Skeletal muscle tissue (tissue), 4 donors: ENCODE results near the gene BNC1. TPM values are rescaled to one million over a fixed set of nuclear protein-coding genes. Genes with fewer than 3 reads are reported as not detected.

ENCODE experiments used
- H3K27ac ChIP-seq: one replicate; pipeline ENCODE4 v1.7.0; 2013; ENCODE audit warnings: mild to moderate bottlenecking, low read depth, low read length, inconsistent platforms
- H3K27me3 ChIP-seq, 3 donors: one replicate each; pipeline ENCODE4 v1.7.0; 2013; ENCODE audit warnings: low read length in 3 of 3; ENCODE audit not compliant: control insufficient read depth in 3 of 3, insufficient read depth in 3 of 3
- H3K36me3 ChIP-seq, 3 donors: one replicate each; pipeline ENCODE4 v1.7.0; 2013; ENCODE audit warnings: low read length in 3 of 3; ENCODE audit not compliant: control insufficient read depth in 3 of 3, insufficient read depth in 3 of 3
- H3K4me1 ChIP-seq, 3 donors: one replicate each; pipeline ENCODE4 v1.7.0; 2013; ENCODE audit warnings: low read length in 3 of 3, mild to moderate bottlenecking in 3 of 3; ENCODE audit not compliant: control insufficient read depth in 3 of 3, insufficient read depth in 3 of 3
- H3K4me3 ChIP-seq, 3 donors: one replicate each; pipeline ENCODE4 v1.7.0; 2013; ENCODE audit warnings: low read length in 3 of 3
- H3K9ac ChIP-seq, 3 donors: one replicate each; pipeline ENCODE4 v1.7.0; 2013; ENCODE audit warnings: low read length in 3 of 3, mild to moderate bottlenecking in 3 of 3, moderate library complexity in 2 of 3, low read depth in 1 of 3
- H3K9me3 ChIP-seq, 3 donors: one replicate each; pipeline ENCODE4 v1.7.0; 2013; ENCODE audit warnings: low read length in 3 of 3; ENCODE audit not compliant: control insufficient read depth in 3 of 3
- total RNA-seq: library from RNA; depleted of rRNA; stranded (reverse); fragments of >200 nt; gene quantifications from one replicate; pipeline ENCODE4 v1.2.3, GENCODE V29; 2014
- donor health status: Osteomylitis.

BNC1 gene
- total RNA-seq, 1 donor from 2014 or later = 1.6 TPM

DNA sequence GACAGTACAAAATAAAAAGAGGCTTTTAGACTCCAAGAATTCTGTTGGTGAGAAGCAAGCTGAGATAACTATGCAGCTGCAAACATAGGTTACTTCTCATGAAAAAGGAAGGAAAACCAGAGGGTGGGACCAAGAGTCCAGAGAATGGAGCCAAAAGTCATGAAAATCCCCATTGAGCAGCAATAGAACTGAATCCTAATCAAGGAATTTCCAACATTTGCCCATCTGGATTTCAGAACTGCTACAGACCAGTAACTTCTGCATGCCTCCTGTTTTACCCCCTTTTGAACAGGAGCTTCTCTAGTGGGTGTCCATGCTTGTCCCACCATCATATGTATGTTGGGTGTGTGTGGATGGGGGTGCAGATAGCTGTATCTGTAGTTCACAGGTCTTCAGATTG, 33.6 kb upstream of the BNC1 start:
- Histone ChIP-seq H3K36me3 (no peaks in the 10 kb centered on the region), H3K9me3 (peaks cover 0 to 2% (median 0%) of the 10 kb centered on the region in 3 donors), H3K4me3 (no peak overlapping the region), H3K9ac (no peak overlapping the region), H3K27ac (no peak overlapping the region), H3K27me3 (no peaks in the 10 kb centered on the region), H3K4me1 (no peaks in the 10 kb centered on the region)

DNA sequence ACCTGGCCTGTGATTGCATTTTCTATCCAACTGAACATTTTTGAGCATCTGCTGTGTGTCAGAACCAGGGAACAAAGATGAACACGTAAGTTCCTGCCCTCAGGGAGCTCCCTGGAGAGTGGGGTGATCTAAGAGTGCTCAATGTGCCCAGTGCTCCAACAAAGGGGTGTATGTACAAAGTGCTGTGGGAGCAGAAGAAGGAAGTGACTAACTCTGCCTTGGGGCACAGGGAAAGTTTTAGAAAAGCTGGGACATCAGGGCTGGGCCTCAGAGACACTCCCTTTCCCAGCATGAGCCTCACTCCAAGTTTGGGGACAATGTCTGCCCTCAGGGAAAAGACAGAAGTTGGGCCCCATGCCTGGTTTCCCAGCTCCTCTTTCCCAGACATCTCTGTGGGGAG, 27.6 kb upstream of the BNC1 start:
- Histone ChIP-seq H3K27ac (no peak overlapping the region), H3K4me1 (peaks cover 0 to 2% (median 0%) of the 10 kb centered on the region in 3 donors), H3K27me3 (no peaks in the 10 kb centered on the region), H3K9ac (no peak overlapping the region), H3K4me3 (no peak overlapping the region), H3K36me3 (no peaks in the 10 kb centered on the region), H3K9me3 (no peaks in the 10 kb centered on the region)

GRCh38 chr15:83310521-83311456, 26.3 kb upstream of the BNC1 start:
- Histone ChIP-seq H3K9ac (no peak overlapping the region), H3K27ac (no peak overlapping the region), H3K36me3 (no peaks in the 10 kb centered on the region), H3K9me3 (no peaks in the 10 kb centered on the region), H3K4me3 (no peak overlapping the region), H3K27me3 (peaks cover under 1 to 3% (median 3%) of the 10 kb centered on the region in 3 donors), H3K4me1 (peaks cover 0 to 2% (median 0%) of the 10 kb centered on the region in 3 donors)

DNA sequence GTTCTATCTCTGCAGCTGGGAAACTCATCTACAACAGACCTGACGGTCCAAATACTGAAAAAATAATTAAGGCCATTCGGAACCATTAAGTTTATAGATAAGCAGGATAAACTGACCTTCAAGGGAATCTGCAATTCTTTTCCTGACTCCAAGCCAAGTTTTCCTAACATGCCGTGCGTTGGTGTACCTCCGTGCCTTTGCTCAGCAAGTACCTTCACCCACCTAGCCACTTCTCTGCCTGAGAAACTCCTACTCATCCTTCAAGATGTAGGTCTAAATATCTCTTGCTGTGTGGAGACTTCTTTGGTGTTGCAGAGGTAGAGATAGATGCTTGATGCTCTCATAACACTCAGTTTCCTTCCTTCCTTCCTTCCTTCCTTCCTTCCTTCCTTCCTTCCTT, 24.2 kb upstream of the BNC1 start:
- no peaks in the 10 kb centered on the region for H3K36me3 ChIP-seq
- no peak overlapping the region for H3K4me3 ChIP-seq
- peaks cover 0 to 2% (median 0%) of the 10 kb centered on the region in 3 donors for H3K4me1 ChIP-seq
- H3K9ac ChIP-seq = no peak overlapping the region
- H3K9me3 ChIP-seq = no peaks in the 10 kb centered on the region
- H3K27ac ChIP-seq = no peak overlapping the region
- peaks cover 10 to 12% (median 10%) of the 10 kb centered on the region in 3 donors for H3K27me3 ChIP-seq

DNA sequence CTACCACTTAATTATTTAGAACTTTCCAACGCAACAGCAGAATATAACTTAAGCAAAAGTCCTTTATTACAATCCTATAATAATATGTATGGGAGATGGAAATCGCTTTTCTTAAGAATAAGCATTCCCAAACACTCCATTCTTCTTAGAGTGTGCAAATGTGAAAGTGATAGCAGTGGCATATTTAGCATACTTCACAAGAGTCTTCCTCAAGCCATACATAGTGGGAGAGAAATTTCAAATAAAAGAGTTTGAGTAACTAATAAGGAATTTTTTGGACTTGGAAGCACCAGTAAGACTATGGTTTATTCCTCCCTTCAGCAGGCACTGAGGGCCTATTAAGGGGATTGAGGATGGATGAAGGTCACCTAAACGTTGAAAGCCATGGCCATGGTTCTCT, 22.1 kb upstream of the BNC1 start:
- no peak overlapping the region for H3K4me3 ChIP-seq
- H3K9ac ChIP-seq = no peak overlapping the region
- H3K9me3 ChIP-seq = no peaks in the 10 kb centered on the region
- H3K27me3 ChIP-seq = peaks cover 10 to 15% (median 10%) of the 10 kb centered on the region in 3 donors
- no peaks in the 10 kb centered on the region for H3K36me3 ChIP-seq
- H3K27ac ChIP-seq = no peak overlapping the region
- H3K4me1 ChIP-seq = peaks cover 0 to 2% (median 0%) of the 10 kb centered on the region in 3 donors

- no peaks in the 10 kb centered on the region for H3K36me3 ChIP-seq
- peaks cover 0 to 4% (median 0%) of the 10 kb centered on the region in 3 donors for H3K9me3 ChIP-seq
- H3K9ac ChIP-seq = no peak overlapping the region
- no peak overlapping the region for H3K27ac ChIP-seq
- H3K27me3 ChIP-seq = peaks cover 10 to 15% (median 10%) of the 10 kb centered on the region in 3 donors
- peaks cover 0 to 2% (median 0%) of the 10 kb centered on the region in 3 donors for H3K4me1 ChIP-seq
- H3K4me3 ChIP-seq = no peak overlapping the region
Observed at GRCh38 chr15:83305704-83306291, 21.3 kb upstream of the BNC1 start.

- peaks cover 0 to 4% (median 0%) of the 10 kb centered on the region in 3 donors for H3K9me3 ChIP-seq
- no peak overlapping the region for H3K27ac ChIP-seq
- H3K27me3 ChIP-seq = peaks cover 10 to 15% (median 10%) of the 10 kb centered on the region in 3 donors
- H3K4me3 ChIP-seq = no peak overlapping the region
- H3K9ac ChIP-seq = no peak overlapping the region
- H3K36me3 ChIP-seq = no peaks in the 10 kb centered on the region
- no peaks in the 10 kb centered on the region for H3K4me1 ChIP-seq
Observed at GRCh38 chr15:83304861-83305703, 20.6 kb upstream of the BNC1 start.

DNA sequence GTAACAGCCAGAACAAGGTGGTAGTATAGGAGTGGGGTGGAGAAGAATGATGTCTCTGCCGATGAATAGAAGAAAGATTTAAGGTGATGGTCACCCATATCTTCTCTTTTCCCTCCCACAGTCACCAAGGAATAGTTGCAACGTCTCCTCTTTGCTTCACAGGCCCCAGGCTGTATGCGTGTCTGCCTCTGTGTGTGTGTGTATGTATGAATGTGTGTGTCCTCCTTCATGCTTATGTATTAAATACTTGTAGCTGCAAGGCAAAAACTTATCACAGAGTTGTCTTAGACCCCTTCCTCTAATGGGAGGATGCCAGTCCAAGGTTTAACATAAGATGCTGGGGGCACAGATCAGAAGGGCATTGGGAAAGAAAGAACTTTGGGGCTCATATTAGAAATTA, 19.1 kb upstream of the BNC1 start:
- no peak overlapping the region for H3K4me3 ChIP-seq
- no peak overlapping the region for H3K9ac ChIP-seq
- H3K27me3 ChIP-seq = peaks cover 10 to 18% (median 10%) of the 10 kb centered on the region in 3 donors
- H3K27ac ChIP-seq = no peak overlapping the region
- H3K9me3 ChIP-seq = peaks cover 0 to 4% (median 0%) of the 10 kb centered on the region in 3 donors
- no peaks in the 10 kb centered on the region for H3K4me1 ChIP-seq
- H3K36me3 ChIP-seq = no peaks in the 10 kb centered on the region

- Histone ChIP-seq H3K4me1 (no peaks in the 10 kb centered on the region), H3K9ac (no peak overlapping the region), H3K27ac (no peak overlapping the region), H3K4me3 (no peak overlapping the region), H3K36me3 (no peaks in the 10 kb centered on the region), H3K9me3 (peaks cover 0 to 4% (median 0%) of the 10 kb centered on the region in 3 donors), H3K27me3 (peaks cover 10 to 17% (median 11%) of the 10 kb centered on the region in 3 donors)
Observed at GRCh38 chr15:83300826-83301225, 16.4 kb upstream of the BNC1 start.
